ENCODE results near the gene KLHL35.

Gene KLHL35

GRCh38 chr11:75449271-75449670 is 16.3 kb upstream of the KLHL35 start:
- Histone ChIP-seq H3K4me3 (ENCODE audit: severe bottlenecking) (no peak overlapping the region), H3K9me3 (ENCODE audit: severe bottlenecking) (no peaks in the 10 kb centered on the region), H3K36me3 (ENCODE audit: low read depth) (no peaks in the 10 kb centered on the region), H3K4me1 (ENCODE audit: insufficient read depth, poor library complexity, severe bottlenecking) (no peaks in the 10 kb centered on the region), H3K27me3 (ENCODE audit: insufficient read depth, poor library complexity, severe bottlenecking) (no peaks in the 10 kb centered on the region), H3K27ac (ENCODE audit: poor library complexity, severe bottlenecking) (no peak overlapping the region)
- no peak for DNase-seq (ENCODE audit: low spot score)
- TF ChIP-seq, protein P1, sequence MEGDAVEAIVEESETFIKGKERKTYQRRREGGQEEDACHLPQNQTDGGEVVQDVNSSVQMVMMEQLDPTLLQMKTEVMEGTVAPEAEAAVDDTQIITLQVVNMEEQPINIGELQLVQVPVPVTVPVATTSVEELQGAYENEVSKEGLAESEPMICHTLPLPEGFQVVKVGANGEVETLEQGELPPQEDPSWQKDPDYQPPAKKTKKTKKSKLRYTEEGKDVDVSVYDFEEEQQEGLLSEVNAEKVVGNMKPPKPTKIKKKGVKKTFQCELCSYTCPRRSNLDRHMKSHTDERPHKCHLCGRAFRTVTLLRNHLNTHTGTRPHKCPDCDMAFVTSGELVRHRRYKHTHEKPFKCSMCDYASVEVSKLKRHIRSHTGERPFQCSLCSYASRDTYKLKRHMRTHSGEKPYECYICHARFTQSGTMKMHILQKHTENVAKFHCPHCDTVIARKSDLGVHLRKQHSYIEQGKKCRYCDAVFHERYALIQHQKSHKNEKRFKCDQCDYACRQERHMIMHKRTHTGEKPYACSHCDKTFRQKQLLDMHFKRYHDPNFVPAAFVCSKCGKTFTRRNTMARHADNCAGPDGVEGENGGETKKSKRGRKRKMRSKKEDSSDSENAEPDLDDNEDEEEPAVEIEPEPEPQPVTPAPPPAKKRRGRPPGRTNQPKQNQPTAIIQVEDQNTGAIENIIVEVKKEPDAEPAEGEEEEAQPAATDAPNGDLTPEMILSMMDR (IDR thresholded peaks at IDR 0.05; ENCODE audit: poor library complexity, severe bottlenecking), result no peak
- ATAC-seq (ENCODE audit: low read depth), result no peak

- ATAC-seq (ENCODE audit: low read depth), result no peak
These were observed 14.4 kb upstream of the KLHL35 start for GRCh38 chr11:75447415-75447814.

GRCh38 chr11:75445315-75445953 is 12.4 kb upstream of the KLHL35 start:
- H3K4me3 ChIP-seq (ENCODE audit: severe bottlenecking), result no peak overlapping the region
- H3K4me1 ChIP-seq (ENCODE audit: insufficient read depth, poor library complexity, severe bottlenecking), result no peaks in the 10 kb centered on the region
- no peaks in the 10 kb centered on the region for H3K9me3 ChIP-seq (ENCODE audit: severe bottlenecking)
- TF ChIP-seq, protein P1 (IDR thresholded peaks at IDR 0.05; ENCODE audit: poor library complexity, severe bottlenecking), result peak; percentile 90
- no peaks in the 10 kb centered on the region for H3K36me3 ChIP-seq (ENCODE audit: low read depth)
- ATAC-seq (ENCODE audit: low read depth), result peak; percentile 74
- no peak for DNase-seq (ENCODE audit: low spot score)
- no peaks in the 10 kb centered on the region for H3K27me3 ChIP-seq (ENCODE audit: insufficient read depth, poor library complexity, severe bottlenecking)
- H3K27ac ChIP-seq (ENCODE audit: poor library complexity, severe bottlenecking), result no peak overlapping the region

More at GRCh38 chr11:75447415-75447814, 14.4 kb upstream of the KLHL35 start:
- TF ChIP-seq, protein P1 (IDR thresholded peaks at IDR 0.05; ENCODE audit: poor library complexity, severe bottlenecking), result no peak
- no peak overlapping the region for H3K4me3 ChIP-seq (ENCODE audit: severe bottlenecking)
- H3K9me3 ChIP-seq (ENCODE audit: severe bottlenecking), result no peaks in the 10 kb centered on the region
- H3K27me3 ChIP-seq (ENCODE audit: insufficient read depth, poor library complexity, severe bottlenecking), result no peaks in the 10 kb centered on the region
- no peak overlapping the region for H3K27ac ChIP-seq (ENCODE audit: poor library complexity, severe bottlenecking)
- H3K36me3 ChIP-seq (ENCODE audit: low read depth), result no peaks in the 10 kb centered on the region
- DNase-seq (ENCODE audit: low spot score), result no peak
- no peaks in the 10 kb centered on the region for H3K4me1 ChIP-seq (ENCODE audit: insufficient read depth, poor library complexity, severe bottlenecking)

DNA sequence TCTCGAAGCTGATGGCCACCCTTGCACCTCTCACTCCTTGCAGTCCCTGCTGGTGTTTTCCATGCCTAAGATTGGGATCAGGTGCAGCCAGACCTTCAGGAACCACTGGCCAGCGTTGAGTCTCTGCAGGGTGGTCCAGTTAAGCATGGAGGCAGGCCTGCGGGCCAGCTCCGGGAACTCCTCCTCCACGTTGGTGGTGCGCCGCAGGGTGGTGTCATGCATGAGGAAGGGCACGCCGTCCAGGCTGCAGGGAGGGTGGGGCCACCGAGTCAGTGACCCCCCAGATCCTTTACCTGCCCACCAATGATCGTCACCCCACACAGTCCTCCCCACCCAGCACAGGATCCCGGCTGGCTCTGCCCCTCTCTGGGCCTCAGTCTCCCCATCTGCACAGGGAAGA is 10.0 kb upstream of the KLHL35 start:
- TF ChIP-seq, protein P1 (IDR thresholded peaks at IDR 0.05; ENCODE audit: poor library complexity, severe bottlenecking), result no peak

GRCh38 chr11:75442161-75442885 is 9.3 kb upstream of the KLHL35 start:
- no peak overlapping the region for H3K27ac ChIP-seq (ENCODE audit: poor library complexity, severe bottlenecking)
- no peaks in the 10 kb centered on the region for H3K27me3 ChIP-seq (ENCODE audit: insufficient read depth, poor library complexity, severe bottlenecking)
- no peak overlapping the region for H3K4me3 ChIP-seq (ENCODE audit: severe bottlenecking)
- DNase-seq (ENCODE audit: low spot score) (no peak), ATAC-seq (ENCODE audit: low read depth) (no peak)
- no peaks in the 10 kb centered on the region for H3K36me3 ChIP-seq (ENCODE audit: low read depth)
- no peaks in the 10 kb centered on the region for H3K9me3 ChIP-seq (ENCODE audit: severe bottlenecking)
- H3K4me1 ChIP-seq (ENCODE audit: insufficient read depth, poor library complexity, severe bottlenecking), result no peaks in the 10 kb centered on the region
- TF ChIP-seq, protein P1 (IDR thresholded peaks at IDR 0.05; ENCODE audit: poor library complexity, severe bottlenecking), result no peak

More for the DNA sequence above, 10.0 kb upstream of the KLHL35 start:
- no peak overlapping the region for H3K27ac ChIP-seq (ENCODE audit: poor library complexity, severe bottlenecking)
- no peak overlapping the region for H3K4me3 ChIP-seq (ENCODE audit: severe bottlenecking)
- no peaks in the 10 kb centered on the region for H3K4me1 ChIP-seq (ENCODE audit: insufficient read depth, poor library complexity, severe bottlenecking)
- DNase-seq (ENCODE audit: low spot score) (no peak), ATAC-seq (ENCODE audit: low read depth) (no peak)
- H3K36me3 ChIP-seq (ENCODE audit: low read depth), result no peaks in the 10 kb centered on the region
- H3K27me3 ChIP-seq (ENCODE audit: insufficient read depth, poor library complexity, severe bottlenecking), result no peaks in the 10 kb centered on the region
- no peaks in the 10 kb centered on the region for H3K9me3 ChIP-seq (ENCODE audit: severe bottlenecking)
